K562 (cell line): Measurements from ENCODE around the gene INHBC. TPM values are rescaled to one million over a fixed set of nuclear protein-coding genes. Genes with fewer than 3 reads are reported as not detected.

Experiments used
- LEF1 ChIP-seq: fragments of 450-650 bp; IDR thresholded peaks from 2 replicates; pipeline ENCODE4 v1.6.1; 2016; ENCODE audit warnings: mild to moderate bottlenecking
- MCM2 ChIP-seq: fragments of 450-650 bp; IDR thresholded peaks from 2 replicates; pipeline ENCODE4 v1.6.1; 2017; ENCODE audit warnings: low read depth, mild to moderate bottlenecking
- NR2F6 ChIP-seq: fragments of 450-650 bp; formaldehyde crosslinking; IDR thresholded peaks from 2 replicates; pipeline ENCODE4 v1.4.0; 2020; ENCODE audit warnings: mild to moderate bottlenecking
- TAF9B ChIP-seq: fragments of 450-650 bp; IDR thresholded peaks from 2 replicates; pipeline ENCODE4 v1.6.1; 2018; ENCODE audit warnings: mild to moderate bottlenecking; ENCODE audit not compliant: partially characterized antibody
- ZC3H11A ChIP-seq: IDR thresholded peaks from 2 replicates; pipeline ENCODE4 v1.6.1; 2012; ENCODE audit warnings: low read depth, low read length, improper control_type of control experiment
- ZEB2 ChIP-seq: fragments of 450-650 bp; IDR thresholded peaks from 2 replicates; pipeline ENCODE4 v1.6.1; 2016
- ZNF224 ChIP-seq: sonication (generic); formaldehyde crosslinking; IDR thresholded peaks from 2 replicates; pipeline ENCODE4 v1.8.0; 2022; ENCODE audit warnings: mild to moderate bottlenecking, missing genetic modification reagents
- polyA plus RNA-seq, 8 experiments: library from polyadenylated mRNA; depleted of rRNA in 4 of 8; stranded (reverse) in 5 of 8; unstranded in 3 of 8; fragments of >200 nt; fragmentation: Nextera tagmentation in 2 of 8; fragmentation: Illumina TruSeq in 1 of 8; extraction: Ambion mirVana in 2 of 8; extraction: Trizol in 1 of 8; gene quantifications; 2 replicates each; pipeline versions ENCODE4 v1.2.1 to v1.2.3, GENCODE V29; 2011 to 2014; ENCODE audit warnings: inconsistent platforms in 1 of 8, missing spikeins in 1 of 8
- total RNA-seq, 7 experiments: library from RNA; depleted of rRNA in 6 of 7; stranded (reverse); fragments of >200 nt in 6 of 7; fragmentation: Illumina TruSeq in 2 of 7; extraction: Trizol in 2 of 7; gene quantifications; 2 replicates each; pipeline versions ENCODE4 v1.2.1 to v1.2.3, GENCODE V29; 2011 to 2021; ENCODE audit warnings: low replicate concordance in 1 of 7
- TF ChIP-seq, protein P1 (sequence below): fragments of 450-650 bp; formaldehyde crosslinking; IDR thresholded peaks from 2 replicates; pipeline ENCODE4 v1.4.0; 2020; ENCODE audit warnings: mild to moderate bottlenecking, moderate library complexity
- TF ChIP-seq, protein P2 (sequence below), 2 experiments: fragments of 200-800 bp in 1 of 2; sonication (Bioruptor generic) in 1 of 2; sonication (generic) in 1 of 2; formaldehyde crosslinking in 1 of 2; IDR thresholded peaks in 1 of 2; conservative IDR thresholded peaks in 1 of 2; 2 replicates each; pipeline versions ENCODE4 v1.5.0 to v1.6.1; 2016 to 2020; ENCODE audit warnings: missing compliant biosample characterization in 1 of 2, missing genetic modification characterization in 1 of 2, missing genetic modification reagents in 1 of 2
- TF ChIP-seq, protein P3 (sequence below): fragments of 200-800 bp; sonication (Bioruptor generic); IDR thresholded peaks from 2 replicates; pipeline ENCODE4 v1.6.1; 2017; ENCODE audit warnings: missing genetic modification characterization, missing compliant biosample characterization
- TF ChIP-seq, protein P4 (sequence below), 2 experiments: fragments of 150-350 bp in 1 of 2; IDR thresholded peaks; 2 replicates each; pipeline ENCODE4 v1.6.1; 2012 to 2016; ENCODE audit warnings: low read depth in 2 of 2, low read length in 2 of 2, mild to moderate bottlenecking in 1 of 2, moderate library complexity in 1 of 2
- TF ChIP-seq, protein P5 (sequence below): fragments of 250-450 bp; sonication (Bioruptor Pico); IDR thresholded peaks from 2 replicates; pipeline ENCODE4 v1.8.0; 2021; ENCODE audit warnings: mild to moderate bottlenecking, moderate library complexity

INHBC gene
- total and polyA plus RNA-seq, 9 of the 15 experiments (the other 6 are each of a cell fraction or from before 2014, with no cell fraction given), result 0.07 to 0.24 (median 0.15) TPM; not detected in 4

DNA sequence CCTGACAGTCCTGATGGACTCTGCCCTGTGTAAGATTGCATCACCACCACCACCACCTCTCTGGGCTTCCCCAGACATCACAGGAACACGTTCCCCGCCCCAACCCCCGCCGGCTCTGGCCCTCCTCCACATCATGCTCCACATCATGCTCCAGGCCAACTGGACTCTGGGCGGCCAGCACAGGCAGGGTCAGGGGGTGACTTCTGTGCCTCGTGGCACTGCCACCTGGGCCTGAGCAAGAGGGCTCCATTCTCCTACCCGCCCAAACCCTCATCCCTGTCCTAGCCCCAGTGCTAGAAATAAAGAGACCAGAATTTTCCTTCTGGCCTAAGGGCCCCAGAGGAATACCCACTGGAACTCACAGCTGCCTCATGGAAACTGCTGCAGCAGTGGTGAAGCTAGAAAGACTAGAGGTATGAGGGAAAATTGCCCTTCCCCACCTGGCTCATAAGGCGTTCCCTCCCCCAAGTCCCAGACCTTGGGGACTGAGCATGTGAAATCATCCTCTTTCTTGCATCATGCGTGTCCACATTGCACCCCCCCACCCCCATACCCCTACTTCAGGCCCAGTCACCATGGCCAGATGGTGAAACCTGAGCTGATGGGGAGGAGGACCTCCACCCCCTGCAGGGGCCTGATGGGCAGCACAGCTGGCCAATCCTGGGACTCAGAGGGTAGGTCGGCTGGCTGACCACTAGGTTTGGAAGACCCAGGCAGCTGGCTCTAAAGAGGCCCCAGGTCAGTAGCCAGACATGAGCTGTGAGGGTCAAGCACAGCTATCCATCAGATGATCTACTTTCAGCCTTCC is 20.2 kb downstream of the INHBC start, which contains the start of gene INHBE (continued):
- TF ChIP-seq, protein P1, sequence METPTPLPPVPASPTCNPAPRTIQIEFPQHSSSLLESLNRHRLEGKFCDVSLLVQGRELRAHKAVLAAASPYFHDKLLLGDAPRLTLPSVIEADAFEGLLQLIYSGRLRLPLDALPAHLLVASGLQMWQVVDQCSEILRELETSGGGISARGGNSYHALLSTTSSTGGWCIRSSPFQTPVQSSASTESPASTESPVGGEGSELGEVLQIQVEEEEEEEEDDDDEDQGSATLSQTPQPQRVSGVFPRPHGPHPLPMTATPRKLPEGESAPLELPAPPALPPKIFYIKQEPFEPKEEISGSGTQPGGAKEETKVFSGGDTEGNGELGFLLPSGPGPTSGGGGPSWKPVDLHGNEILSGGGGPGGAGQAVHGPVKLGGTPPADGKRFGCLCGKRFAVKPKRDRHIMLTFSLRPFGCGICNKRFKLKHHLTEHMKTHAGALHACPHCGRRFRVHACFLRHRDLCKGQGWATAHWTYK (CRISPR knock-in tag), result peak; percentile 83; the same call in 1 of the 2 replicates
- TF ChIP-seq, protein P2, sequence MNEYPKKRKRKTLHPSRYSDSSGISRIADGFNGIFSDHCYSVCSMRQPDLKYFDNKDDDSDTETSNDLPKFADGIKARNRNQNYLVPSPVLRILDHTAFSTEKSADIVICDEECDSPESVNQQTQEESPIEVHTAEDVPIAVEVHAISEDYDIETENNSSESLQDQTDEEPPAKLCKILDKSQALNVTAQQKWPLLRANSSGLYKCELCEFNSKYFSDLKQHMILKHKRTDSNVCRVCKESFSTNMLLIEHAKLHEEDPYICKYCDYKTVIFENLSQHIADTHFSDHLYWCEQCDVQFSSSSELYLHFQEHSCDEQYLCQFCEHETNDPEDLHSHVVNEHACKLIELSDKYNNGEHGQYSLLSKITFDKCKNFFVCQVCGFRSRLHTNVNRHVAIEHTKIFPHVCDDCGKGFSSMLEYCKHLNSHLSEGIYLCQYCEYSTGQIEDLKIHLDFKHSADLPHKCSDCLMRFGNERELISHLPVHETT (CRISPR knock-in tag; conservative IDR thresholded peaks at IDR 0.05 in 1 of 2, IDR thresholded peaks at IDR 0.05 in 1 of 2), result no peak
- 0 out of 2 replicates have a peak, but pooled peaks have one; percentile 55 for TF ChIP-seq NR2F6 (CRISPR knock-in tag)
- peak; percentile 42 for TF ChIP-seq TAF9B
- TF ChIP-seq, protein P3, sequence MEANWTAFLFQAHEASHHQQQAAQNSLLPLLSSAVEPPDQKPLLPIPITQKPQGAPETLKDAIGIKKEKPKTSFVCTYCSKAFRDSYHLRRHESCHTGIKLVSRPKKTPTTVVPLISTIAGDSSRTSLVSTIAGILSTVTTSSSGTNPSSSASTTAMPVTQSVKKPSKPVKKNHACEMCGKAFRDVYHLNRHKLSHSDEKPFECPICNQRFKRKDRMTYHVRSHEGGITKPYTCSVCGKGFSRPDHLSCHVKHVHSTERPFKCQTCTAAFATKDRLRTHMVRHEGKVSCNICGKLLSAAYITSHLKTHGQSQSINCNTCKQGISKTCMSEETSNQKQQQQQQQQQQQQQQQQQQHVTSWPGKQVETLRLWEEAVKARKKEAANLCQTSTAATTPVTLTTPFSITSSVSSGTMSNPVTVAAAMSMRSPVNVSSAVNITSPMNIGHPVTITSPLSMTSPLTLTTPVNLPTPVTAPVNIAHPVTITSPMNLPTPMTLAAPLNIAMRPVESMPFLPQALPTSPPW (CRISPR knock-in tag), result peak; percentile 90
- TF ChIP-seq ZNF224, result no peak
- TF ChIP-seq, protein P4, sequence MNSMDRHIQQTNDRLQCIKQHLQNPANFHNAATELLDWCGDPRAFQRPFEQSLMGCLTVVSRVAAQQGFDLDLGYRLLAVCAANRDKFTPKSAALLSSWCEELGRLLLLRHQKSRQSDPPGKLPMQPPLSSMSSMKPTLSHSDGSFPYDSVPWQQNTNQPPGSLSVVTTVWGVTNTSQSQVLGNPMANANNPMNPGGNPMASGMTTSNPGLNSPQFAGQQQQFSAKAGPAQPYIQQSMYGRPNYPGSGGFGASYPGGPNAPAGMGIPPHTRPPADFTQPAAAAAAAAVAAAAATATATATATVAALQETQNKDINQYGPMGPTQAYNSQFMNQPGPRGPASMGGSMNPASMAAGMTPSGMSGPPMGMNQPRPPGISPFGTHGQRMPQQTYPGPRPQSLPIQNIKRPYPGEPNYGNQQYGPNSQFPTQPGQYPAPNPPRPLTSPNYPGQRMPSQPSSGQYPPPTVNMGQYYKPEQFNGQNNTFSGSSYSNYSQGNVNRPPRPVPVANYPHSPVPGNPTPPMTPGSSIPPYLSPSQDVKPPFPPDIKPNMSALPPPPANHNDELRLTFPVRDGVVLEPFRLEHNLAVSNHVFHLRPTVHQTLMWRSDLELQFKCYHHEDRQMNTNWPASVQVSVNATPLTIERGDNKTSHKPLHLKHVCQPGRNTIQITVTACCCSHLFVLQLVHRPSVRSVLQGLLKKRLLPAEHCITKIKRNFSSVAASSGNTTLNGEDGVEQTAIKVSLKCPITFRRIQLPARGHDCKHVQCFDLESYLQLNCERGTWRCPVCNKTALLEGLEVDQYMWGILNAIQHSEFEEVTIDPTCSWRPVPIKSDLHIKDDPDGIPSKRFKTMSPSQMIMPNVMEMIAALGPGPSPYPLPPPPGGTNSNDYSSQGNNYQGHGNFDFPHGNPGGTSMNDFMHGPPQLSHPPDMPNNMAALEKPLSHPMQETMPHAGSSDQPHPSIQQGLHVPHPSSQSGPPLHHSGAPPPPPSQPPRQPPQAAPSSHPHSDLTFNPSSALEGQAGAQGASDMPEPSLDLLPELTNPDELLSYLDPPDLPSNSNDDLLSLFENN (IDR thresholded peaks at IDR 0.05; ENCODE audit: low read depth in 2 of 2, low read length in 2 of 2), result peak in 1 of 2 experiments; percentile 69; a peak in 1 of 4 replicates
- peak; percentile 45; the same call in 1 of the 2 replicates for TF ChIP-seq LEF1
- TF ChIP-seq MCM2, result no peak
- 0 out of 2 replicates have a peak, but pooled peaks have one; percentile 22 for TF ChIP-seq ZC3H11A
- 0 out of 2 replicates have a peak, but pooled peaks have one; percentile 53 for TF ChIP-seq ZEB2
- TF ChIP-seq, protein P5, sequence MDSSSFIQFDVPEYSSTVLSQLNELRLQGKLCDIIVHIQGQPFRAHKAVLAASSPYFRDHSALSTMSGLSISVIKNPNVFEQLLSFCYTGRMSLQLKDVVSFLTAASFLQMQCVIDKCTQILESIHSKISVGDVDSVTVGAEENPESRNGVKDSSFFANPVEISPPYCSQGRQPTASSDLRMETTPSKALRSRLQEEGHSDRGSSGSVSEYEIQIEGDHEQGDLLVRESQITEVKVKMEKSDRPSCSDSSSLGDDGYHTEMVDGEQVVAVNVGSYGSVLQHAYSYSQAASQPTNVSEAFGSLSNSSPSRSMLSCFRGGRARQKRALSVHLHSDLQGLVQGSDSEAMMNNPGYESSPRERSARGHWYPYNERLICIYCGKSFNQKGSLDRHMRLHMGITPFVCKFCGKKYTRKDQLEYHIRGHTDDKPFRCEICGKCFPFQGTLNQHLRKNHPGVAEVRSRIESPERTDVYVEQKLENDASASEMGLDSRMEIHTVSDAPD (CRISPR knock-in tag), result no peak
